Muscle of back (tissue), 11 donors: ENCODE measurements around the gene DGCR6L. TPM values are rescaled to one million over a fixed set of nuclear protein-coding genes. Genes with fewer than 3 reads are reported as not detected.

Experiments
- DNase-seq, 3 donors: peaks; one replicate each; pipeline versions ENCODE4 v3.0.0 to v3.0.0-alpha.2; 2013
- polyA plus RNA-seq, 10 donors: library from polyadenylated mRNA; unstranded; fragments of 120-200 nt; gene quantifications; one replicate each; pipeline ENCODE4 v1.2.1, GENCODE V29; 2013; ENCODE audit not compliant: insufficient read length in 10 of 10

The DGCR6L gene
- polyA plus RNA-seq, 10 donors: 37.7 to 101 (median 55.8) TPM

DNA sequence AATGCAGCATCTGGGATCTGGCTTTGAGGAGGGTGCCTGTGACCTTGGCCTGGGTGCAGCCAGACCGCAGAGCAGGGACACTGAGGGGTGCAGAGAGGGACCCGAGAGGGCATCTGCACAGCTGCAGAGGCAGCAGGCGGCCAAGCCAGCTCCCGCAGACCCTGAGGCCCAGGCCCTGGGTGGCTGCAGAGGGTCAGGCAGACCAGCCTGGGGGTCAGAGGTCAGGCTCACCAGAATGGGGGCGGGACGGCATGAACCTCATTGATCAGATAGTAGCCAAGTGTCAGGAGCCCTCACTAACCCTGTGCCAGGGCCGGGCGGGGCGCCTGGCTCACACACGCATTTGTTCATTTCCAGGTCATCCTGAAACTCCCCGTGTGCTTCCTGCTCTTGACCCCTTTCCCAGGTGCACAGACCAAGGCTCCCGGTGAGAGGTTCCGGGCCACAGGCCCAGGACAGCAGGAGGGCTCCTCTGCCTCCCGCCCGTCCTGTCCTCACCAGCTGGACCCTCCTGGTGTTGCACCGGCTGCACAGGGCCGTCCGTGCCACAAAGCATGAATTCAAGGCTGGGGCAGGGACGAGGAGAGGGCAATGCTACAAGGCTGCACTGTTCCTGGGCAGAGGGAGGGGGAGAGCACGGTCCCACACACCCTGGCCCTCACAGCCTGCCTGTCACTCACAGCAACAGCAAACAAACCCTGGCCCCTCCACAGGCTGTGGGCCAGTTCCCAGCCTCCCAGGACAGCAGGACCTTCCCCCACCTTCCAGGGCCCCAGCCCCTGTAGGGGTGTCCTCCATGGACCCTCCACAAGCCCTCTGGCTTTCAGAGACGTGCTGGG, 55.0 kb downstream of the DGCR6L start:
- no peak for DNase-seq

Other genes with a start within 250 kb of the DGCR6L start
- gene DGCR8, start 239.8 kb downstream of the DGCR6L start, polyA plus RNA-seq: 10 to 100 TPM; 29.1 to 47.4 (median 38.7) TPM
- gene RANBP1, start 204.0 kb downstream of the DGCR6L start, polyA plus RNA-seq: 100 to 1,000 TPM in 8 of 10 donors, 10 to 100 TPM in 2; 97.4 to 131 (median 105) TPM
- 10 to 100 TPM; 24.8 to 50.8 (median 40.5) TPM for gene TRMT2A, start 202.8 kb downstream of the DGCR6L start, polyA plus RNA-seq
- 10 to 100 TPM; 33.2 to 47.4 (median 39.2) TPM for gene ZDHHC8, start 188.3 kb downstream of the DGCR6L start, polyA plus RNA-seq
- 1 to 10 TPM in 7 of 10 donors, under 1 TPM in 3; 0.79 to 2.3 (median 1.2) TPM for gene CCDC188, start 169.0 kb downstream of the DGCR6L start, polyA plus RNA-seq
- gene RTN4R, start 51.7 kb downstream of the DGCR6L start, polyA plus RNA-seq: 10 to 100 TPM in 5 of 10 donors, 1 to 10 TPM in 5; 6.3 to 13.1 (median 10.9) TPM
- 10 to 100 TPM; 10.6 to 17.8 (median 13.7) TPM for gene ZNF74, start 74.1 kb upstream of the DGCR6L start, polyA plus RNA-seq
- 10 to 100 TPM in 9 of 10 donors, 1 to 10 TPM in 1; 9.5 to 21.0 (median 14.5) TPM for gene SCARF2, start 117.8 kb upstream of the DGCR6L start, polyA plus RNA-seq
- gene KLHL22, start 175.7 kb upstream of the DGCR6L start, polyA plus RNA-seq: 10 to 100 TPM; 27.6 to 38.3 (median 31.8) TPM
- gene MED15, start 187.6 kb upstream of the DGCR6L start, polyA plus RNA-seq: 10 to 100 TPM; 29.6 to 48.2 (median 38.3) TPM